ENCODE data around the gene USP13.
"Not testable (repeated sequence)": the region's sequence is repeated elsewhere in the genome, so short reads cannot be mapped to it uniquely, and the experiment has no call there.

The USP13 gene

GRCh38 chr3:179660872-179661271, 8.0 kb downstream of the USP13 start:
- FAIRE-seq: no peak

GRCh38 chr3:179661777-179662176, 8.9 kb downstream of the USP13 start:
- FAIRE-seq: no peak

- FAIRE-seq: no peak
These were observed 10.3 kb downstream of the USP13 start for GRCh38 chr3:179663093-179663492.

- FAIRE-seq: no peak
These were observed 13.2 kb downstream of the USP13 start for GRCh38 chr3:179666030-179666429.

GRCh38 chr3:179666436-179667035, 13.7 kb downstream of the USP13 start:
- FAIRE-seq: no peak

- FAIRE-seq: no peak
These were observed 15.6 kb downstream of the USP13 start for GRCh38 chr3:179668429-179668828.

GRCh38 chr3:179670311-179670710, 17.5 kb downstream of the USP13 start:
- FAIRE-seq: no peak

- FAIRE-seq: no peak
These were observed 18.5 kb downstream of the USP13 start for GRCh38 chr3:179671309-179671708.

GRCh38 chr3:179671747-179672242, 19.0 kb downstream of the USP13 start:
- no peak for FAIRE-seq

GRCh38 chr3:179672918-179673317, 20.1 kb downstream of the USP13 start:
- FAIRE-seq: no peak

- no peak for FAIRE-seq
These were observed 20.7 kb downstream of the USP13 start for GRCh38 chr3:179673523-179673922.

GRCh38 chr3:179676081-179676480, 23.2 kb downstream of the USP13 start:
- no peak for FAIRE-seq

- FAIRE-seq: no peak
These were observed 25.0 kb downstream of the USP13 start for GRCh38 chr3:179677884-179678283.

GRCh38 chr3:179681492-179682263, 28.8 kb downstream of the USP13 start:
- no peak for FAIRE-seq

GRCh38 chr3:179682426-179683080, 29.7 kb downstream of the USP13 start:
- peak; percentile 15 for FAIRE-seq

GRCh38 chr3:179683286-179683685, 30.4 kb downstream of the USP13 start:
- FAIRE-seq: not testable (repeated sequence)

- no peak for FAIRE-seq
These were observed 35.2 kb downstream of the USP13 start for GRCh38 chr3:179687967-179688535.

GRCh38 chr3:179688850-179689249, 36.0 kb downstream of the USP13 start:
- no peak for FAIRE-seq

GRCh38 chr3:179694731-179695130, 41.9 kb downstream of the USP13 start:
- no peak for FAIRE-seq

GRCh38 chr3:179695672-179696313, 43.0 kb downstream of the USP13 start:
- FAIRE-seq: no peak

GRCh38 chr3:179697736-179698332, 45.0 kb downstream of the USP13 start:
- no peak for FAIRE-seq

GRCh38 chr3:179700716-179701115, 47.9 kb downstream of the USP13 start:
- no peak for FAIRE-seq
